ENCODE data around the gene NUAK1.
A peak's percentile ranks its signal among the peaks of the same experiment; 100 is the strongest.

NUAK1 gene

DNA sequence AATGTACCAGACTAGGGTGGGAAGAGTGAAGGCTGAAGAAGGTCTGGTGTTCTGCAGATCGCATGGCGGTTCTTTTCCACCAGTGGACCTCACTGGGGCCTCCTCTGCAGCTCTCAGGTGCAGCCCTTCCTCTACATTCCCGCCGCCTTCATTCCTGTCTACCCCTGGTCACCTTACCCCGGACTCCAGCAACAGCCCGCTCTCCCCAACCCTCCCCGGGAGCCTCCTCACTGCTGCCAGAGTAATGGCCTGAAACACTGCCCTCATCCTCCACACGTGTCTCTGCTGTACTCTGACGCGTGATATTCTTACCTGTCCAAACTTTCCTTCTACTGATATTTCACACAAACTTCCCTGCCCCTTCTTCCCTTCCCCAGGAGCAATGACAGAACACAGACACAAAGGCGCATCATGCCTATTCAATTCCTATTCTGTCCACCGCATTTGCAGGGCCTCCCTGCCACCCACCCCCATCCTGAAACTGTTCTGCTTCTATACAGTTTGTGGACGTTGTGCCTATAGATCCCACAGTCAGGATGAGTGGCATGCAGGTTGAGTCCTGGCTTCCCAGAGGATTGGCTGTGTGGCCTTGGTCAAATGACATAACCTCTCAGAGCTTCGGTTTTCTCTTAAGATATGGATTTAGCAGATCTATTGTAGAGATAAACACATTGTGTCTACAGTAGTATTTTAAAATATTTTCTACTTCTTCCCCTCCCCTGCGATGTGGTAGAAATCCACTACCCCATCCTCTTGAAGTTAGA, 1.7 kb upstream of the NUAK1 start:
- Histone ChIP-seq H3K4me3 (ENCODE audit: low read depth, low read length) (no peak overlapping the region), H3K27ac (no peak overlapping the region), H3K27me3 (ENCODE audit: insufficient read depth, low read depth, severe bottlenecking) (peaks cover 24% of the 10 kb centered on the region), H3K9me3 (ENCODE audit: severe bottlenecking) (no peaks in the 10 kb centered on the region), H3K36me3 (no peaks in the 10 kb centered on the region)
- TF ChIP-seq, protein P1, sequence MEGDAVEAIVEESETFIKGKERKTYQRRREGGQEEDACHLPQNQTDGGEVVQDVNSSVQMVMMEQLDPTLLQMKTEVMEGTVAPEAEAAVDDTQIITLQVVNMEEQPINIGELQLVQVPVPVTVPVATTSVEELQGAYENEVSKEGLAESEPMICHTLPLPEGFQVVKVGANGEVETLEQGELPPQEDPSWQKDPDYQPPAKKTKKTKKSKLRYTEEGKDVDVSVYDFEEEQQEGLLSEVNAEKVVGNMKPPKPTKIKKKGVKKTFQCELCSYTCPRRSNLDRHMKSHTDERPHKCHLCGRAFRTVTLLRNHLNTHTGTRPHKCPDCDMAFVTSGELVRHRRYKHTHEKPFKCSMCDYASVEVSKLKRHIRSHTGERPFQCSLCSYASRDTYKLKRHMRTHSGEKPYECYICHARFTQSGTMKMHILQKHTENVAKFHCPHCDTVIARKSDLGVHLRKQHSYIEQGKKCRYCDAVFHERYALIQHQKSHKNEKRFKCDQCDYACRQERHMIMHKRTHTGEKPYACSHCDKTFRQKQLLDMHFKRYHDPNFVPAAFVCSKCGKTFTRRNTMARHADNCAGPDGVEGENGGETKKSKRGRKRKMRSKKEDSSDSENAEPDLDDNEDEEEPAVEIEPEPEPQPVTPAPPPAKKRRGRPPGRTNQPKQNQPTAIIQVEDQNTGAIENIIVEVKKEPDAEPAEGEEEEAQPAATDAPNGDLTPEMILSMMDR (IDR thresholded peaks at IDR 0.05; ENCODE audit: low read depth, low read length), result no peak
- no peak for DNase-seq

DNA sequence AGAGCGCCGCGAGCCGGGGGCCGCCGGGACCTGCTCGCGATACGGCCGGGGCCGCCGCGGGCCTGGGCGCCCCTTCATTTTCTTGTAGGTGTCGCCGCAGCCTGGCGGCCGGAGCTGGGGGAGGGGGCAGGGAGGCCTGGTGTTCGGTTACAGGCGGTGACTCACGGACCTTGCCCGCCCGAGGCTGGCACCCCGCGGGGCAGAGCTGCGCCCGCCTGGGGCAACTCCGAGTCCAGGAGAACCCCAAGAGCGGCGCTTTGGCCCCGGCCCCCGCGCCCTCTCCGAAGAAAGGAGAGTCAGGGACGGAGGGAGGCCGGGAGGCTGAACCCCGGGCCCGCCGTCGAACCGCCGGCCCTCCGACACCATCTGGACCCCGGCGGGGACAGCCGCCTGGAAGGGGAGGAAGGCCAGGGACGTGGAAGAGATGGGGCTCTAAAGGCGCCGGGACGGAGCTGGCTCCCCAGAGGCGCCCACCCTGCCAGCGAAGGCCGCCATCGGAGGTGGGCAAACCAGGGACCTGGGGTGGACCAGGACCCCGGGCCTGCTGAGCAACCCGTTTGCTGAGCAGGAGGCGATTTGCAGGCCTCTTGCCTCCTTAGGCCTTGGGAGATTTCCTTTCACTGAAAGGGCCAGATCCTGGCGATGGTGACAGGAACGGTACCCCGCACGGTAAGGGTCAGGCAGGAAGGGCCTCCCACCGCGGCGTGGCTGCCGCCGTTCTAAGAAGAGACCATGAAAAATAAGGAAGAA, 843 bp upstream of the NUAK1 start:
- H3K9me3 ChIP-seq (ENCODE audit: severe bottlenecking), result no peaks in the 10 kb centered on the region
- peak overlapping the region; percentile 55 for H3K27ac ChIP-seq
- peaks cover 24% of the 10 kb centered on the region for H3K27me3 ChIP-seq (ENCODE audit: insufficient read depth, low read depth, severe bottlenecking)
- H3K36me3 ChIP-seq, result no peaks in the 10 kb centered on the region
- TF ChIP-seq, protein P1 (IDR thresholded peaks at IDR 0.05; ENCODE audit: low read depth, low read length), result 0 out of 2 replicates have a peak, but pooled peaks have one; percentile 1
- DNase-seq, result peak; percentile 53
- H3K4me3 ChIP-seq (ENCODE audit: low read depth, low read length), result peak overlapping the region; percentile 52

DNA sequence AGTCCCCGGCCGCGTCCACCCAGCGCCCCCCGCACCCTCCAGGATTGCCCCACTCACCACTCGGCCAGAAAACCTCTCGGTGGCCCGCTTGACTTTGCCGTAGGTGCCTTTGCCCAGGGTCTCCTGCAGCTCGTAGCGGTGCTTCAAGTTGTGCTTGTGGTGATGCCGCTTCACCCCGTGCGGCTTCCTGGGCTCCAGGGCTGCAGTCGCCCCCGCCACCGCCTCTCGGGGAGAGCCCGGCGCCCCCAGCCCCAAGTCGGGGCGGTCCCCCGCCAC, 459 bp downstream of the NUAK1 start:
- TF ChIP-seq, protein P1 (IDR thresholded peaks at IDR 0.05; ENCODE audit: low read depth, low read length), result no peak
- Histone ChIP-seq H3K9me3 (ENCODE audit: severe bottlenecking) (no peaks in the 10 kb centered on the region), H3K36me3 (no peaks in the 10 kb centered on the region), H3K27me3 (ENCODE audit: insufficient read depth, low read depth, severe bottlenecking) (peaks cover 24% of the 10 kb centered on the region), H3K4me3 (ENCODE audit: low read depth, low read length) (peak overlapping the region; percentile 52), H3K27ac (no peak overlapping the region)
- DNase-seq, result peak; percentile 9

DNA sequence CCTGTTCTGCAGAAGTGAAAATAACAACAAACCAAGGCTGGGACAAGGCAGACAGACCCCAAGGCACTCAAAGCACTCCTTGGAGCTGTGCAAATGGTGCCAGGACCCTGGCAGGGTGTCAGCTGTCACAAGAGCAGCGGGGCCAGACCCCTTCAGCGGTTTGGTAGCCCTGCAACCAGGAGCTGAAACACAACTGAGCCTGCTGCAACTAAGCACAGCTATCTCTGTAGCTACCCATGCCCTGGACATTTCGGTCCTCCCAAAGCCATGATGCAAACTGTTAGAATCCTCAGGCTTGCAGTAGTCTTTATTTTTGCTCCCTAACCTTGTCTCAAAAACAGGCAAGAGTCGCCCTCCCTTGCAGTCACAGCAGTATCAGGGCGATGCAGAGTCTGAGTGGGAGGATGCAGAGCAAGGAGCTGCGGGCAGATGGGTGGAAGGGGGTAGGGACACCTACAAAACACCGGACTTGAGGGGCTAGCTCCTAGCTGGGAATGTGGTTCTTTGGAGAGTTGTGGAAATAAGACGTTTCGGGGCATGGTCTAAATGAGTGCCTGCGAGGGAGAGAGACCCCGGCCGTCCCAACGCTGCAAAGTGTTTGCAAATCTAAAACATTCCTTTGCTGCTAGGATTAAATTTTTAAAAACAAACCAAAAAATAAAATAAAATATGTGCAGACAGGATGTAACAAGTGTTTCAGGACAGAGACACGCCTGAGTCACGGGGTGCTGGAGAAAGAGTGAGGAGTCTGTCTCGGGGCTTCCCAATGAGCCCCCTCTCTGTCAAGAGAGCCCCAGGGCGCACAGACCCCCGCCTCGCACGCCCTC, 1.0 kb downstream of the NUAK1 start:
- H3K9me3 ChIP-seq (ENCODE audit: severe bottlenecking), result no peaks in the 10 kb centered on the region
- H3K27me3 ChIP-seq (ENCODE audit: insufficient read depth, low read depth, severe bottlenecking), result peaks cover 24% of the 10 kb centered on the region
- H3K27ac ChIP-seq, result no peak overlapping the region
- DNase-seq, result no peak
- TF ChIP-seq, protein P1 (IDR thresholded peaks at IDR 0.05; ENCODE audit: low read depth, low read length), result no peak
- H3K4me3 ChIP-seq (ENCODE audit: low read depth, low read length), result peak overlapping the region; percentile 52
- no peaks in the 10 kb centered on the region for H3K36me3 ChIP-seq

DNA sequence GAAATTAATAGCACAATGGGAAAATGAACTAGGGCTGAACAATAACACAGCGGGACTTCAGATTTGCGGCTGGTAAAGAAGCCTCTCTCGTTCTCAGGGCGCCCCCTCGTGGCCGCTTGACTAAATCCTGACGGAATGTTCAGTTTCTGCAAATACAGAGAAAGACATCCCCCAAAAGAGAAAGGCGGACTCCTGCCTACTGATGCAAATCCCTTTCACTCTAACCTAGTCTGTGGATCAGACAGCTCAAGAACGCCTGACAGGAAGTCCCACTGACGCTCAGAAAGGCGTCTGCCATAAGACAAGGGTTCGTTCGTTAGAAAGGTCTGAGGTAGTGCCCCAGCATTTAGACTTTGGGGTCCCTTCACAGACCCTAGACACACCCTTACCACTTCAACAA, 2.5 kb downstream of the NUAK1 start:
- peak; percentile 77 for DNase-seq
- Histone ChIP-seq H3K36me3 (no peaks in the 10 kb centered on the region), H3K27me3 (ENCODE audit: insufficient read depth, low read depth, severe bottlenecking) (peaks cover 24% of the 10 kb centered on the region), H3K4me3 (ENCODE audit: low read depth, low read length) (no peak overlapping the region), H3K9me3 (ENCODE audit: severe bottlenecking) (no peaks in the 10 kb centered on the region), H3K27ac (no peak overlapping the region)
- TF ChIP-seq, protein P1 (IDR thresholded peaks at IDR 0.05; ENCODE audit: low read depth, low read length), result peak; percentile 60

All from WERI-Rb-1 (cell line).